DOHH2 (cell line): ENCODE measurements around the gene SLC7A7.

Experiments
- H3F3A ChIP-seq: fragments of 200-600 bp; sonication (generic), shearing (Covaris generic); 2 replicates; pipeline ENCODE4 v1.6.0; 2016; ENCODE audit warnings: antibody characterized with exemption, mild to moderate bottlenecking; ENCODE audit not compliant: control insufficient read depth, insufficient read depth
- H3K27ac ChIP-seq: fragments of 200-600 bp; sonication (generic); 2 replicates; pipeline ENCODE4 v1.5.1; 2014; ENCODE audit warnings: low read depth, mild to moderate bottlenecking, low read length, moderate library complexity
- H3K27me3 ChIP-seq: fragments of 200-600 bp; sonication (generic); 2 replicates; pipeline ENCODE4 v1.6.1; 2014; ENCODE audit warnings: mild to moderate bottlenecking, low read length, mixed read lengths; ENCODE audit not compliant: control insufficient read depth
- H3K36me3 ChIP-seq: fragments of 200-600 bp; sonication (generic); 2 replicates; pipeline ENCODE4 v1.6.1; 2014; ENCODE audit warnings: mild to moderate bottlenecking, low read length, moderate library complexity, mixed read lengths; ENCODE audit not compliant: control insufficient read depth
- H3K4me1 ChIP-seq: fragments of 200-600 bp; sonication (generic); 2 replicates; pipeline ENCODE4 v1.6.1; 2014; ENCODE audit warnings: mild to moderate bottlenecking, low read length, mixed read lengths; ENCODE audit not compliant: control insufficient read depth
- H3K4me2 ChIP-seq: fragments of 200-600 bp; sonication (generic); 2 replicates; pipeline ENCODE4 v1.6.0; 2014; ENCODE audit warnings: mild to moderate bottlenecking, low read length, moderate library complexity
- H3K4me3 ChIP-seq: fragments of 200-600 bp; sonication (generic); 2 replicates; pipeline ENCODE4 v1.5.1; 2014; ENCODE audit warnings: mild to moderate bottlenecking, low read length, mixed read lengths
- H3K79me2 ChIP-seq: fragments of 200-600 bp; sonication (generic); 2 replicates; pipeline ENCODE4 v1.6.1; 2014; ENCODE audit warnings: mild to moderate bottlenecking, low read length, mixed read lengths; ENCODE audit not compliant: control insufficient read depth
- H3K9me2 ChIP-seq: fragments of 200-600 bp; sonication (generic); replicated peaks from 2 replicates; pipeline ENCODE4 v1.6.1; 2014; ENCODE audit warnings: mild to moderate bottlenecking, low read length, mixed read lengths; ENCODE audit not compliant: control insufficient read depth
- H3K9me3 ChIP-seq: fragments of 200-600 bp; sonication (generic); 2 replicates; pipeline ENCODE4 v1.6.1; 2014; ENCODE audit warnings: antibody characterized with exemption, low read length, mixed read lengths; ENCODE audit not compliant: control insufficient read depth, insufficient read depth
- H4K20me1 ChIP-seq: fragments of 200-600 bp; sonication (generic); 2 replicates; pipeline ENCODE4 v1.6.0; 2014; ENCODE audit warnings: low read depth, mild to moderate bottlenecking, antibody characterized with exemption, low read length, moderate library complexity; ENCODE audit not compliant: control insufficient read depth, insufficient read depth
- EZH2phosphoT487 ChIP-seq: fragments of 200-600 bp; sonication (generic); IDR thresholded peaks from 2 replicates; pipeline ENCODE4 v1.6.1; 2017; ENCODE audit warnings: borderline replicate concordance, mild to moderate bottlenecking, antibody characterized with exemption, low read length, moderate library complexity, mixed read lengths
- TF ChIP-seq, protein P1 (sequence below): fragments of 200-600 bp; sonication (generic); IDR thresholded peaks from one replicate; pipeline ENCODE4 v1.5.1; 2014; ENCODE audit warnings: antibody characterized with exemption, mild to moderate bottlenecking, low read depth, low read length; ENCODE audit not compliant: poor library complexity, severe bottlenecking

The SLC7A7 gene

DNA sequence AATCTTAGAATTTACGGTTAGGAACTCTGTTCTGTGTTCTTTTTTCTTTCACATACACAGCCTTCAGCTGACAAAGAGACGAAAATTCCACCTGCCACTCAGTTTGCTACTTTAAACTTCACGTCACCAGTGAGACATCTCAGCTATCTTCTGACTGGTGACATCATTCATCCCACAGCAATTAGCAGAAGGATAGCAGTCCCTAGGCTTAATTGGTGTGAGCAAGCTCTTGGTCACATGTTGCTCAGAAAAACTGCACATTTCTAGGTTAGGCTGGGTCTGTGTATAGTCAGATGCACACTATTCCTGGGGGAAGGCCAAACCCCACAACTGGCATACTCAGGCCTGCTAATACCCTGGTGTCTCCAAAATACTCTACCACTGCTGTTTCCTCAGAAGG, 23.9 kb downstream of the SLC7A7 start:
- Histone ChIP-seq H4K20me1 (no peaks in the 10 kb centered on the region), H3K4me1 (peaks cover 88% of the 10 kb centered on the region), H3K27ac (peak overlapping the region; percentile 94), H3K4me3 (peak overlapping the region; percentile 72), H3K9me3 (no peaks in the 10 kb centered on the region), H3K27me3 (no peaks in the 10 kb centered on the region), H3K9me2 (no peaks in the 10 kb centered on the region), H3F3A (peaks cover 24% of the 10 kb centered on the region), H3K4me2 (peak overlapping the region; percentile 83), H3K36me3 (peaks cover 54% of the 10 kb centered on the region), H3K79me2 (peaks cover 81% of the 10 kb centered on the region)
- TF ChIP-seq, protein P1, sequence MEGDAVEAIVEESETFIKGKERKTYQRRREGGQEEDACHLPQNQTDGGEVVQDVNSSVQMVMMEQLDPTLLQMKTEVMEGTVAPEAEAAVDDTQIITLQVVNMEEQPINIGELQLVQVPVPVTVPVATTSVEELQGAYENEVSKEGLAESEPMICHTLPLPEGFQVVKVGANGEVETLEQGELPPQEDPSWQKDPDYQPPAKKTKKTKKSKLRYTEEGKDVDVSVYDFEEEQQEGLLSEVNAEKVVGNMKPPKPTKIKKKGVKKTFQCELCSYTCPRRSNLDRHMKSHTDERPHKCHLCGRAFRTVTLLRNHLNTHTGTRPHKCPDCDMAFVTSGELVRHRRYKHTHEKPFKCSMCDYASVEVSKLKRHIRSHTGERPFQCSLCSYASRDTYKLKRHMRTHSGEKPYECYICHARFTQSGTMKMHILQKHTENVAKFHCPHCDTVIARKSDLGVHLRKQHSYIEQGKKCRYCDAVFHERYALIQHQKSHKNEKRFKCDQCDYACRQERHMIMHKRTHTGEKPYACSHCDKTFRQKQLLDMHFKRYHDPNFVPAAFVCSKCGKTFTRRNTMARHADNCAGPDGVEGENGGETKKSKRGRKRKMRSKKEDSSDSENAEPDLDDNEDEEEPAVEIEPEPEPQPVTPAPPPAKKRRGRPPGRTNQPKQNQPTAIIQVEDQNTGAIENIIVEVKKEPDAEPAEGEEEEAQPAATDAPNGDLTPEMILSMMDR = no peak
- TF ChIP-seq EZH2phosphoT487 = no peak

DNA sequence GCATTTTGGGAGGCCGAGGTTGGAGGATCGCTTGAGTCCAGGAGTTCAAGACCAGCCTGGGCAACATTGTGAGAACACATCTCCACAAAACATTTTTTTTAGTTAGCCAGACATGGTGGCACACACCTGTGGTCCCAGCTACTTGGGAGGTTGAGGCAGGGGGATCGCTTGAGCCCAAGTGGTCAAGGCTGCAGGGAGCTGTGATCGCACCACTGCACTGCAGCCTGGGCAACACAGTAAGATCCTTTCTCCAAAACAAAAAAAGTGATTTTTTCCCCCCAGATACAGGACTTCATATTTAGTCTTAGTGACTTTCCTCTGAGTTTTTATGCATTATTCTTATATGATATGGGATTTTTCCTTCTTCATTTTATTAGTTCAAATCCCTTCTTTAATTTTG, 28.6 kb downstream of the SLC7A7 start:
- Histone ChIP-seq H3K4me2 (peak overlapping the region; percentile 54), H3K79me2 (peaks cover 79% of the 10 kb centered on the region), H3K4me1 (peaks cover 72% of the 10 kb centered on the region), H3K9me2 (no peaks in the 10 kb centered on the region), H3F3A (peaks cover 20% of the 10 kb centered on the region), H4K20me1 (no peaks in the 10 kb centered on the region), H3K9me3 (no peaks in the 10 kb centered on the region), H3K36me3 (peaks cover 42% of the 10 kb centered on the region), H3K4me3 (peak overlapping the region; percentile 43), H3K27ac (peak overlapping the region; percentile 72), H3K27me3 (no peaks in the 10 kb centered on the region)
- no peak for TF ChIP-seq EZH2phosphoT487
- TF ChIP-seq, protein P1 = no peak

DNA sequence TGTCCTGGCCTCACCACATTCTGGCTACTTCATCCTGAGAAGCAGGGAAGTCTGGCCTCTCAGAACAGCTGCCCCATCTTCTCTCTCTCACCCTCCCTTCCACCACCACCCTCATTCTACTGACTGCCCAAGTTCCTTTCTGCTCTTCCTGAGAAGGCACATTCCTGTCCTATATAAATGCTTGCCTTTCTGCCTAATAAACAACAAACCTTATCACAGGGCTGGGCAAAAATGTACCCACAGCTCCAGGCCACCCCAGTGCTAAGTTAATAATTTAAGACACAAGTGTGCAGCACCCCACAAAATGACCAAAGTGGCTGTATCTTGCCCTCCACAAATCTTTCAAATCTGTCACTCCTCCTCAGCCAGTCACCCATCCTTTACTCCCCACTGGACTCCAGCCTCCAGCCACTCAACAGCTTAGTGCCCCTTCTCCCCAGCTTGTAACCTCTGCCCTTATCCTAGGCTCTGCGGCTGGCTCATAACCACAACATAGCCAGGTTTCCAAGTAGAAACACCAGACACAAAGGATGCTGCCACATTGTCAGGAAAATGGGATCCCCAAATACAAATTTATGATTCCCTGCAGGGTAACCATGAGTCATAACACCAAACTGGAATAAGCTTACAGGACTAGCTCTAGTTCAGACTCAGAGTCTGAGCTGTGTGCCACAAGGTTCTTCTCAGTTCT, 33.8 kb downstream of the SLC7A7 start:
- H3K4me2 ChIP-seq = no peak overlapping the region
- H3K36me3 ChIP-seq = peaks cover 54% of the 10 kb centered on the region
- peak overlapping the region; percentile 30 for H3K27ac ChIP-seq
- TF ChIP-seq, protein P1 = no peak
- no peak for TF ChIP-seq EZH2phosphoT487
- peaks cover 12% of the 10 kb centered on the region for H3F3A ChIP-seq
- peaks cover 60% of the 10 kb centered on the region for H3K79me2 ChIP-seq
- no peaks in the 10 kb centered on the region for H3K9me2 ChIP-seq
- no peak overlapping the region for H3K4me3 ChIP-seq
- no peaks in the 10 kb centered on the region for H4K20me1 ChIP-seq
- peaks cover 69% of the 10 kb centered on the region for H3K4me1 ChIP-seq
- no peaks in the 10 kb centered on the region for H3K9me3 ChIP-seq
- no peaks in the 10 kb centered on the region for H3K27me3 ChIP-seq
